Erythroblast (primary cell): ENCODE results near the gene SPDYE17.
"Not testable (repeated sequence)": the region's sequence is repeated elsewhere in the genome, so short reads cannot be mapped to it uniquely, and the experiment has no call there.

ENCODE experiments used
- GATA1 ChIP-seq: IDR thresholded peaks from 2 replicates; pipeline ENCODE4 v1.6.1; 2011; ENCODE audit warnings: low read depth, mild to moderate bottlenecking, control low read depth, low read length, moderate library complexity
- POLR2A ChIP-seq: IDR thresholded peaks from 2 replicates; pipeline ENCODE4 v1.6.1; 2011; ENCODE audit warnings: mild to moderate bottlenecking, low read length

DNA sequence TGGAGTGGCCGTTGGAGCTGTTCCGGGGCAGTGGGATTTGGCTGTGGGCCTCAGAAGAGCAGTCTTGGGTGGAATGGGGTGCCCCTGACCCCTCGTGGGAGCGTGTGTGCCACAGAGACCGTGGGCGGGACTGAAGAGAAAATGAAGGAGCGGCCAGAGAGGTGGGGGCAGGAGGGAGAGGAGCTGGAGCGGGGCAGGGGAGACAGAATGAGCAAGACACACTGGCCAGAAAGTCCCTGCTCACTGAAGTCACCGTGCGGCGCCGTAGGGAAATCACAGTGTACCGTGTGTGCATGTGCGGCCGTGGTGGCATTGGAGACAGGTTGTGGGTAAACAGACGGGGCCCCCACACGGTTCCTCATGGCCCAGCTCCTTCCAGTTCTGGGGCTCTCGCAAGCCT is 40.0 kb downstream of the SPDYE17 start:
- TF ChIP-seq POLR2A, GATA1: not testable (repeated sequence)
